DMS79 (cell line): ENCODE data around the gene DCBLD1.
"Not testable (repeated sequence)": the region's sequence is repeated elsewhere in the genome, so short reads cannot be mapped to it uniquely, and the experiment has no call there.

Experiments
- DNase-seq: peaks from one replicate; lab custom pipeline; 2025; lab: John Stamatoyannopoulos, UW

The DCBLD1 gene

GRCh38 chr6:117501722-117502121 lies 19.2 kb downstream of the DCBLD1 start:
- no peak for DNase-seq

GRCh38 chr6:117502580-117502979 lies 20.1 kb downstream of the DCBLD1 start:
- no peak for DNase-seq

GRCh38 chr6:117503211-117503610 lies 20.7 kb downstream of the DCBLD1 start:
- no peak for DNase-seq

DNA sequence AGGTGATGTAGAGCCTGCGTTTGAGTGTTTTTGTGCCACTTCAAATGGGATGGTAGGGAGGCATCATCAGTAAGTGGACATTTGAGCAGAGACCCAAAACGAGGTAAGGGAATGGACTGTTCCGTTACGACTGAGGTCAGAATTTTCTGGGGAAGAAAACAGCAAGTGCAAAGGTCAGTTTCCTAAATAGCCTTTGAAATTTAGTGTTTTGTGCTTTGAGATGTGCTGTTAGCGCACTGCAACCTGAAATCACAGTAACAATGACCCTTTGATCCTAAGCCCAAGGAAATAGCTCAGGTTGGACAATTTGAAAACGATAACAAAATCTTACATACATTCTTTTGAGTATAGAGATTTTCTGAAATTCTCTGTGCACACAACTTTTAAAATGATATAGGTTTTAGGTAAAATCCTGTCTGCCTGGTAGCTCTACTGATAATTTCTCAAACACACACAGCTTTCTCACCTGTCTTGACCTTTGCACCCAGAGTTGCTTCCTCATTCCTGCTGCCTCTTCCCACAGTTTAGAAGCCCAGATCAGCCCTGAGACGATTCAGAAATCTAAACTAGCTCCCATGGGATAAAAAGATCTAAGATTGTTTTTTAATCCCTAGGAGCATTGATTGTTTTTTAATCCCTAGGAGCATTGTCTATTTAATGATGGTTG lies 22.1 kb downstream of the DCBLD1 start:
- no peak for DNase-seq

DNA sequence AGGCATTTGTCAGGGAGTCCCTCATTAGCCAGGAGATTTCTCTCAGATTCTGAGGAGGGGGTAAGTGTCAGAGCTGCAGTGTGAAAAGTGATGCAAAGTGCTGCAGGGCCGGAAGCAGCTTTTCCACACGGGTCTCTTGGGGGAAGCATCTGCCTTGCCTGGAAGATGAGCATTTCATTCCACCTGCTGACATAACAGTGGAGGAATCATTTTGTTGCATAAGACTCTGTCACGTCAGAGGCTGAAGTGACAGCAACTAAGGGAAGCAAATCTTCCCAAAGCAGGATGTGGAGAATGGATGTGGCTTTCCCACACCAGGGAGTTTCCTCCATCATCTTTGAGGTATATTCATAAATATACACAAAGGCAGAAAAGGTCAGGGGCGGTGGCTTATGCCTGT lies 22.8 kb downstream of the DCBLD1 start:
- no peak for DNase-seq

- no peak for DNase-seq
Observed at GRCh38 chr6:117506180-117506835, 23.8 kb downstream of the DCBLD1 start.

GRCh38 chr6:117506907-117507306 lies 24.4 kb downstream of the DCBLD1 start:
- DNase-seq: no peak

- DNase-seq: no peak
Observed at GRCh38 chr6:117508450-117508971, 26.0 kb downstream of the DCBLD1 start.

DNA sequence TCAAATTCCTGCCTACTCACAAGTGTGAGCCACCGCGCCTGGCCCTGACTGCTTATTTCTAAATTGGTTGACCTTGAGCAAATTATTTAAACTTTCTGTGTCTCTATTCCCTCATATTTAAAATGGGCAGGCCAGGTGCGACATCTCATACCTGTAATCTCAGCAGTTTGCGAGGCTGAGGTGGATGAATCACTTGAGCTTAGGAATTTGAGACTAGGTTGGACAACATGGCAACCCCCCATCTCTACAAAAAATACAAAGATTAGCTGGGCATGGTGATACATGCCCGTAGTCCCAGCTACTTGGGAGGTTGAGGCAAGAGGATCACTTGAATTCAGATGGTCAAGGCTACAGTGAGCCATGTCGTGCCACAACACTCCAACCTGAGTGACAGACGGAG lies 26.5 kb downstream of the DCBLD1 start:
- no peak for DNase-seq

DNA sequence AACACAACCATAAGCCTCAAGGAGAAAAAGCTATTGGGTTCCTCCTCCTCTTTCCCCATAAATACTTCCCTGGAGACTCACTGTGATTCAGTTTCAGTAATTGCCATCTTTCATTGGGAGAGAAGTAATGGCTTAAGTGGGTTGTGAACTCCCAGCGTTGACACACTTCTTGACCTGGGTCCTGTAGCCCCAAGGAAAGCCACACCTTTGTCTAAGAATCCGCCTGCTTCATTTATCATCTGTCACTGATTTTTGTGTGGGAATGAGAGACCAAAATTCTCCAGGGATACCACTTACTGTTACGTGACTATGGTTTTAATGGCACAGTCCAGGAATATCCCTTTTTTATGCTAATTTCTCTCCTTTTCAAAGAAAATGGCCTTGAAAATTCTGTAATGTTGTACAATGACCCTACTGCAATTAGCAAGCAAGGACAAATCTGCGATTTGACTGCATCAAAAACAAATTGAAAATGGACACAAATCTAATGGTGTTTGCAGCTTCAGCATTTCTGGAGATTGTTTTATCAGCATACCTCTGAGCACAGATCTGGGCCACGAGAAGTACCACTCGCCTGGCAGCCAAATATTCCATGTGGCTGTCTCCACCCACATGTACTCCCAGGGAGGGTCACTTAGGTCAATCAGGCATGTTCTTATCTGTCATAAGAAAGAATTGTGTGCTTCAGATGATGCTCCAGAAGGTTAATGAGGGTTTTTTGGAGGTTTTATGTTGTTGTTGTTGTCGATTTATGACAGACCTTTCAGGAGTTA lies 29.8 kb downstream of the DCBLD1 start:
- no peak for DNase-seq

DNA sequence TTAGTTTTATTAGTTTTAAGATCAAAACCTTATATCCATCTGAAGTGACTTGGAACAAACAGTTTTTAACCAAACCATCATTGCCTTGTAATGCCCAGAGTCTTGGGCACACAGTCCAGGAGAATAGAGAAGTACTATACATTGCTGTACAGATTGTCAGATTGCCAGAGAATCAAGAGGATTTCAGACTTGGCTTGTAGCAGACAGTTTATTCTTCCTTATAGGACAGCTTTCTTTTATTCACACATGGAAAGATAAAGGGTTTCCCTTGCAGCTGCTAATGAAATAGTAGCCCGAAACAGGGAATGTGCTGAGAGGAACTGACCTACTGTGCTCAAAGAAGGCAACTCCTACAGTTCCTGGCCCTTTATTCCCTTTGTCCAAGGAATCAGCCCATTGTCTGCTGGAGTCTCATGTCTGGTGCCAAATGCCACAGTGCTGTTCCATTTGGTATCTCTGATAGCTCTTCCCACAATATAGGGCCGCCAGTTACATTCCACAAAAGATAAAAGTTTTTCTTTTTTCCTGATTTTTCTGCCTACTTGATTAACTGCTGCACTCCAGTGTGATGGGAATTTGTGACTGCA lies 30.6 kb downstream of the DCBLD1 start:
- no peak for DNase-seq

GRCh38 chr6:117513778-117514365 lies 31.4 kb downstream of the DCBLD1 start:
- DNase-seq: no peak

DNA sequence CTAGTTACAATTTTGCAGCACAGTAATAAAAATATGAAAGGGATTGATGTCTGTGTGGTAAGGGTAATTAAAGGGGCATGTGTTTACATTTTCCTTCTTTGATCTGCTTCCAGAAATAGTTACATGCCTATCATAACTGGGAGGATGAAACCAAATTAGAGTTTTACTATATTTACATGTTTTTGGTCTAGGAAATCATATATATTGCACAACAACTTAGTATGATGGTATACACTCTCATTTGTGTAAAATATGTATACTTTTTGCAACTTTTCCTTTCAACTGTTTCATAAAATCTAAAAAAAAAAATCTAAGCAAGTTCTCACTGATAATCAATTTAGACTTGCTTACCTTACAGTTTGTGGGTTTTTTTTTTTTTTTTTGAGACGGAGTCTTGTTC lies 32.2 kb downstream of the DCBLD1 start:
- DNase-seq: no peak

DNA sequence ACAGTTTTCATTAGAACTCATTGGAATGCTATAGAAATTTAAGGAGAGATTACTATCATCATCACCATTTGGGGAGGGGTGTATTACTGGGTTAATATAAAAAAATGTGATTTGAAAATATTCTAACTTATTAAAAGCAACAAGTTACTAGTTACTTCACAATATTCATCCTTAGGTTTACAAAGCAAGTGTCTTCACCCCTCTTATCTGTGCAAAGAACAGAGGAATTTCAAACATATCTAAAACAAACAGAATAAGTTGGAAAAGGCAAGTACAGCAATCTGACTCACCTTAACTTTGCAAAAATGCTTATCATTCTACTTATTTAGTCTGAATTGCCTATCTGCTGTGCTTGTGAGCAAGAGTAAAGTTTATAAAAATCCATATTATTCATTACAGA lies 32.9 kb downstream of the DCBLD1 start:
- DNase-seq: no peak

DNA sequence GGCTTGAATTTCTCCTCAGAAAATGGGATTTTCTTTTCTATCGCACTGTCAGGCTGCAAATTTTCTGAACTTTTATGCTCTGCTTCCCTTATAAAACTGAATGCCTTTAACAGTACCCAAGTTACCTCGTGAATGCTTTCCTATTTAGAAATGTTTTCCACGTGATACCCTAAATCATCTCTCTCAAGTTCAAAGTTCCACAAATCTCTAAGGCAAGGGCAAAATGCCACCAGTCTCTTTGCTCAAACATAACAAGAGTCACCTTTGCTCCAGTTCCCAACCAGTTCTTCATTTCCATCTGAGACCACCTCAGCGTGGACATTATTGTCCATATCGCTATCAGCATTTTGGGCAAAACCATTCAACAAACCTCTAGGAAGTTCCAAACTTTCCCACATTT lies 35.5 kb downstream of the DCBLD1 start:
- not testable (repeated sequence) for DNase-seq

DNA sequence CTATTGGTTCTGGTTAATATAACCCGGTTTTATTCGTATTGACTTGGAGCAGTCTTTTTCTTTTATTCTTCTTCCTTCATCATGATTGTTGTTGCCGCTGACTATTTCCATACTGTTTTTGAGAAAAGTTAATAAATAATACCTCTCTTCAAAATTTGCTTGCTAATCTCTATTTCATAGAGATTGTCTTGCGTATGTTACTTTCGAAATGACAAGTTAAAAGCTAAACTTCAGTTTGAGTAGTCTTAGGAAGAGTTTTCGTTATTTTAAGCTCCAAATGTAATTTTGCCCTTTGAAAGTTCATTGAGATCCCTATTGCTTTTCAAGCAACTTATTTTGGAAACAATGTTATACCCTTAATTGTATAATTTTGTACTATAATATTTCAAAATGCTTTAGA lies 36.4 kb downstream of the DCBLD1 start:
- no peak for DNase-seq

DNA sequence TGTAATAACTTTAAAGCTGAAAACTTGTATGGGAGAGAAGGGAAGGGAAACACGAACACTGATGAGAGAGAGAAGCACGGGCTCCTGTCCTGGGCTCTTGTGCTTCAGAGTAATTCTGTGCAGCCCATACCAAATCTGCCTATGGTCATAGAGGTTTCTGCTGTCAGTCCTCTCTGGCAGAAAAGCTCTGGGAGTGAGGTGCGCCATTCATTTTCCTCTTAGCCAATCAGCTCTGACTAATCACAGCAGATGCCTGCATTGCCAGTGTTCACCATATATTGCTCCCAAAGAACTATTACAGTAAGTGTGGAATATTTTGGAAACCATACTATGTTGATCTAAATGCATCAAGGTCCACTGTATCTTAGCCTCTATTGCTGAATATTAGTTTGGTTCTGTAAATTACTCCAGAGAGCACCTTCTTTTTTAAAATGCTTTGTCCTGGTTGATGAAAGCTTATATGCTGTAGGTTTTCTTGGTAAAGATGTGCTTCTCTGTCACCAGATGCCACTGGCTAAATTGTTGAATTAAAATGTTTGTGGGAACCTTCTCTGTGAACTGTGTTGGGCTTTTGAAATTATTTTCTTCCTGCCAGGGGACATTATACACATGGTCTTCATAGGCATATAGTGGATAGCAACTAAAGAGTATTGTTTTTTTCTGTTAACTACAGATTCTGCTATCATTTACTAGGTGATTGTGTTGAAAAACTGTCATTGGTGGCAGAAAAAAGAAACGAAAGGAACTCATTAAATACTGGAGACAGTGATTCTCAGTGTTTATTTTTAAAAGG lies 38.3 kb downstream of the DCBLD1 start:
- DNase-seq: no peak

DNA sequence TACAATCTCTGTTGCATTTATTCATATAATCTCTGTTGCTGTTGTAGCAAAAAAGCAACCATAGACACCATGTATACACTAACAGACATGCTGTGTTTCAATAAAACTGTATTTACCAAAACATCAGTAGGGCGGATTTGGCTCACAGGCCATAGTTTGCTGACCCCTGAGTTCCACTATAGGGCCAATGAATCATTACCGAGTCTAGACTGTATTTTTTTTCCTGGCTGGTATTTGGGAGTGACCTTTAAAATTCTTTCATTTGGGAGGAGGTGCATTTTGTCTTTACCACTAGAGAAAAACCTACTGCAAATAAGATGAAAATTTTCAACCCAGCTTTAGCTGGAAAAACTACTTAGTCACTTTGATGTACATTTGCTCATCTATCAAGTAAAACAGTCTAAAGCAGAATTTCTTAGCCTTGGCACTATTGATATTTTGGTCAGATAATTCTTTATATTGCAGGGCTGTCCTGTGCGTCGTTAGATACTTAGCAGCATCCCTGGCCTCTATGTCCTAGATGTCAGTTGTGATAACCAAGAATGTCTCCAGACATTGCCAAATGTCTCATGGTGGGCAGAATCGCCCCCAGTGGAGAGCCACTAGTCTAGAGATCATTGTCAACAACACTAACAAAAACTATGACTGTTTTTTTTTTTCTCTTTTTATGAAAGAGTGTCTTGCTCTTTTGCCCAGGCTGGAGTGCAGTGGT lies 39.5 kb downstream of the DCBLD1 start:
- no peak for DNase-seq

- no peak for DNase-seq
Observed at GRCh38 chr6:117525607-117526006, 43.1 kb downstream of the DCBLD1 start.

DNA sequence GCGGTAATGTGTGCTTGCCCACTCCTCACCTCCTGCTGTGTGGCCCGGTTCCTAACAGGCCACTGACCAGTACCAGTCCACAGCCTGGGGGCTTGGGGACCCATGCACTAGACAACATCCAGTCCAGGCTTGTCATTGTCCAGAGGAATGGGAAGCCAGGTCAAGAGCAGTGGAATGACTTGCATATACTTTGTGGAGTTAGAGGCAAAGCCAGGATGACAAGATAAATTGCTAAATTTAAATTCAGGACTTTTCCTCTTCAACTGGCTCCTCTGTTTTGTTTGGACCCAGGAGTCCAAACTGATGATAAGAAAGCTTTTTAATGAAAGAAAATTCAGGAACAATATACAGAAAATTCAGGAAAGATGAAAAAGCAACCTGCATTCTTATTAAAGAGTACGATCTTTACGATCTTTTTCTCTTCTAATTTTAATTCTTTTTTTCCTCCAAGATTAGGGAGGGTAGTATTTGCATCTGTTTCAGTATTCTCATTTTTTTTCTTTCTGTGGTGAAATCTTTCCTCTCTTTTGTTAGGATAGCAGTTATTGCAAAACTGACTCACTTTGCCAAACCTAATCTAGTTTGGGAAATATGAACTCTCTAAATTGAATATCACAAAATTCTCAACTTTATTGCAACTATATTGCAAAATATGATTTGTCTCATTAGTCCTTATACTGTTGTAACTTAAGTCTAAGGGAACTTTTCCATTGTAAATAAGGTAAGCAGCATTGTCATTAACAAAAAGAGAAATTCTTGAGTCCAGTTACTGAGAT lies 48.2 kb downstream of the DCBLD1 start:
- DNase-seq: no peak
